ENCODE data around the gene CST11.

Gene CST11

DNA sequence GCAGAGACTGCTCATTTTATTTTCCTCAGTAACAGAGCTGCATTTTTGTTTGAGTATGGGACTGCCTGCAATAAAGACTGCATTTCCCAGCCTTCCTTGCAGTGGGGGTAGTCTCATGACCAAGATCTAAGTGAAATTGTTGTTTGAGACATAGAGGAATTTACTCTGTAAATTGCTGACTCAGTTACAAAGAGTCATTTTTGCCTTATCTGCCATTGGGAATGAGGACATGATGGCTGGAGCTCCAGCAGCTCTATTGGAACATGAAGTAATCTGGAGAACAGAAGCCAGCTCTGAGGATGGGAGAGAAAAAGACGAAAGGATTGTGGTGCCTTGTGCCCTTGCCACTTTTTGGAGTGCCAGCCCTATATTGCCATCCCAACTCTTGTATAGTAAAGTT is 2.1 kb upstream of the CST11 start:
- no peak for DNase-seq (ENCODE audit: extremely low read depth in 1 of 2, low read depth in 1 of 2)

DNA sequence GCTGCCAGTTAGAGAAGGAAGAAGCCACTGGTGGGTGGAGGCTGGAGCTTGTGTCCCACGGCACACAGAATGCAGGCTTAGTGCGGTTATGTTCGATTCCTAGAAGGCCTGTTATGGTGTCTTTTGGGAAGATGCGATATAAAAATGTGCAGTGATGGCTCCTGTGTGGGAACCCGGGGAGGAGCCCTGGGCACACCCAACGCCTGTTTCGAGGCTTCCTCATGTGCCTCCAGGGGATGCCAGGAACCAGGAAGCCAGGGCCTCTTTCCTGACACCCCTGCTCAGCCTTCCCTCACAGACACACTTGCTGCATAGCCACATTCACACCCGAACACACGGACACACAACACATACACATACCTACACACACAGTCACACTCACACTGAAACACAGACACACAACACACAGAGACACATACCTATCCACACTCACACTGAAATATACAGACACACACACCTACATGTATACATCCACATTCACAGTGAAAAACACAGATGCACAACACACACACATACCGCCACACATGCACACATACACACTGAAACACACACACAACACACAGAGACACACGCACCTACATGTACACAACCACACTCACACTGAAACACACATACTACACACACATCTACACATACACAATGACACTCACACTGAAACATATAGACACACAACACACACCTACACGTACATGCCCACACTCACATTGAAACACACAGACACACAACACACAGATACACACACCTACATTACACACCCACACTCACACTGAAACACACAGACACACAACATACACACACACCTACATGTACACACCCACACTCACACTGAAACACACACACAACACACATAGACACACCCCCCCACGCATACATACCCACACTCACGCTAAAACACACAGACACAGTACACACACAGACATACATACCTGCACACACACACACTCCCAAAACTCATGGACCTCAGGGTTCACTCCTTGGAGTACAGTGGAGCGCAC is 1.2 kb upstream of the CST11 start:
- no peak for DNase-seq (ENCODE audit: extremely low read depth in 1 of 2, low read depth in 1 of 2)

DNA sequence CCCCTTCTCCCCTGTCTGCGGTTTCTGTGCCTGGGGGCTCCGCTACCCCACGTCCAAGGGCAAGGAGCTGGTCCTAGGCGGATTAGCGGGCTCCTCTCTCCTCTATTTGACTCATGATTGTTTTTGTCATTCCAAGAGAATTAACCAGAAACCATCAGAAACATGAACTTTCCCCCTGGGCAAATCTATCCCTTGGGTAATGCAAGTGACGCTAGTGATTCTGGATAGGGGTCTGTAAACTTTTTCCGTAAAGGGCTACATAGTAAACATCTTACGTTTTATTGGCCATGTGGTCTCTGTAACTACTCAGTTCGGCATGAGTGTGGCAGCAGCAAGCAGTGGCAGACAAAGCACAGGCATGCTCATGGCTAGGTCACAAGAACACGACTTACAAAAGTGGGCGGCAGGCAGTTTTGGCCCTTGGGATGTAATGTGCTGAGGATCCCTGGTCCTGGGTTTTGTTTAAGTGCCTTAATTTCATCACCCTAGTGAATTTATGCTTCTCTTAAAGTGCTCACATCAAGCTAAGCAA is 654 bp downstream of the CST11 start:
- no peak for DNase-seq (ENCODE audit: extremely low read depth in 1 of 2, low read depth in 1 of 2)

DNA sequence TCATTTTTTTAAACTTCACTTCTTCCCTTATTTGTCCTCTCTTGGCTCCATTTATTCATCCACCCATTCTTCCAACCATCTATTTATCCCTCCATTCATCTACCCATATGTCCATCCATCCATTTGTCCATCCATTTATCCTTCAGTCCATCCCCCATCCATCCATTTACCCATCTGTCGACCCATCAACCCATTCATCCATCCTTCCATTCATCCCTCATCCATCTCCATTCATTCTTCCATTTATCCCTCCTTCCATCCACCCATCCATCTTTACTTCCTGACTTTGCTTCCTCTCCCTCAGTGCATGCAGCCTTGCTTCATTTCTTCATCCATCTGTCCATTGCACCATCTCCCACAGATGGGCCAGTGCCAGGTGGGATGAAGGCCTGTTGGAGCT is 1.8 kb downstream of the CST11 start:
- DNase-seq (ENCODE audit: extremely low read depth in 1 of 2, low read depth in 1 of 2) = no peak

DNA sequence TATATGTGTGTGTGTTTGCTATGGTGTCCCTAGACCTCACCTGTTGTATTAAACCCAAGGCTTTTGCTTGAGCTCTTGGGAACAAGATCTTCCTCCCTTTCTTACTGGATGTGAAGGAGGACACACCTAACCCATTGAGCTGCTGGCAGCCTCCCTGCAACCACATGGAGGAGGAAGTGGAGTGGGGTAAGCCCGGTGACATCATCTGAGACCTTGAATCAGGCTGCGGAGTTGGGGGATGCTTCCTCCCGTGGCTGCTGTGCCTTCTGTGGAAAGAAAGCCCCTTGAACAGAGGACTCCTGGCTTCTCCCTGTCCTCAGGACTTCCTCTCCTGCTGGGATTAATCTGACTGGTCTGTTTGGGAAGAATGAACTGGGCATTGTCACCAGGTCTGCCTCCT is 3.3 kb downstream of the CST11 start:
- no peak for DNase-seq (ENCODE audit: extremely low read depth in 1 of 2, low read depth in 1 of 2)

DNA sequence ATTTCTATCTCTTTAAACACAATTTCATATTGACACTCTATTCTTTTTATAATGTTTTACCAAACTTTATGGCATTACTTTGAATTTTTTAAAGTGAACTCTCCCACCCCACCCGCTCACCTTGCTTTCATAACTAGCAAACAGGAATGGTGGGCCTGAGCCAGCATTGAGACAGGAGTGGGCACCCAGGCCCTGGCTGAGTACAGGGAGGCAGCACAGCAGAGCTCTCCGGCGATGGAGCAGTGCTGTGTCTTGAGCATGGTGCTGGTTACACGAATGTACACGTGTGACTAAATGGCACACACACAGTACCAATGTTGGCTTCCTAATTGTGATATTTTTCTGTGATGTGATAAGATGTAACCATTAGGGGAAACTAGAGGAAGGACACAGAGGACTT is 4.5 kb downstream of the CST11 start:
- DNase-seq (ENCODE audit: extremely low read depth in 1 of 2, low read depth in 1 of 2) = no peak

DNA sequence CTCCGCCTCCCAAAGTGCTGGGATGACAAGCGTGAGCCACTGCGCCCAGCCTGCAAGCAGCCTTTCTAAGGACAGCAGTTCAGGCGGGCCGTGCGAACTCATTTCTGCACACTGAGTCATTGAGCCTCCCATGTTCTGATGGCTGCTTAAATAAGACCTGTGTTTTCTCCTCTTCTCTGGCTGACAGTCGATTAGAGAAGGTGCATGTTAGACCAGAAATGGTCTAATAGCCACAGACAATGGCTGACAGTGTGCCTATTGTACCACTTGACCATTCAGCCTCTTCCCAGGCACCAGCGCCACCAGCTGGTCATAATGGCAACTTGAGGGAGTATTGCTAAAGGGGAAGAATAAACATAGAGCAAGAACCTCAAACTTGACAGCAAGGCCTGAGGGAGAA is 6.2 kb downstream of the CST11 start:
- no peak for DNase-seq (ENCODE audit: extremely low read depth in 1 of 2, low read depth in 1 of 2)

DNA sequence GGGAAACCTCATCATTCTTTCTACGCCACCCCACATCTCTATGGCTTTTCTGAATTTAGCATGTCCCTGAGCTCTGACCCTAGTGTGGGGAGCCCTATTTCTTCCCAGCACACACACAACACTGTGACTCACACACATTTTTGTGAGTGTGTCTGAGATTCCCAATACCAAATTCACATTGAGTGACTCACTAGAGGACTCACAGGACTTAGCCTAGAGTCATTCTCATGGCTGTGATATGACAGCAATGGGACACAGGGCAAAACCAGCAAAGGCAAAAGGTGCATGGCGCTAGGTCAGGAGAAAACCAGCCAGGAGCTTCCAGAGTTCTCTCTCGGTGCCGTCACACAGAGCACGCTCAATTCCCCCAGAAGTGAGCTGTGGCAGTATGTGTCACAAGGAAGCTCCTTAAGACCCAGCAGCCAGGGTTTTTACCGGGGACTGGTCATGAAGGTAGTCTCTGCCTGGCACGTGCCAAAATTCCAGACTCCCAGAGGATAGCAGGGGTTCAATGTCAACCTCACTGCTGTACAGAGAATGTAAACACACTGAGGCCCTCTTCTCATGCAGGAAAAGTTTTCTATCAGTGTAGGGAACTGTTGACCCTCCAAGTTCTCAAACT is 7.0 kb downstream of the CST11 start:
- DNase-seq (ENCODE audit: extremely low read depth in 1 of 2, low read depth in 1 of 2) = no peak

DNA sequence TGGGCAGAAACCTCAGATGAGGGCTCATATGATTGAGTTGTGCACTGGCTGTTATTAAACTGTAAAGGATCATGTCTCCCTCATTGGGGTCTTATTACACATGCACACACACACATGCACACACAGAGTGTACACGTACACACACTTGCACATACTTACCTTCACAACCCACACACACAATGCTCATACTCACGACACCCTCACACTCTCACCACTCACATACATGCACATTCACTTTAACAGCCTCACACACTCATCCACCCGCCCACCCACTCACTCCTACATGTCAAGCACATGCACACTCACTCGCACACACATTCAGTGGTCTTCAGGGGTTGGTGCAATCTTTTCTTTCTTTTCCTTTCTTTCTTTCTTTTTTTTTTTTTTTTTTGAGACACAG is 7.8 kb downstream of the CST11 start:
- DNase-seq (ENCODE audit: extremely low read depth in 1 of 2, low read depth in 1 of 2) = no peak

DNA sequence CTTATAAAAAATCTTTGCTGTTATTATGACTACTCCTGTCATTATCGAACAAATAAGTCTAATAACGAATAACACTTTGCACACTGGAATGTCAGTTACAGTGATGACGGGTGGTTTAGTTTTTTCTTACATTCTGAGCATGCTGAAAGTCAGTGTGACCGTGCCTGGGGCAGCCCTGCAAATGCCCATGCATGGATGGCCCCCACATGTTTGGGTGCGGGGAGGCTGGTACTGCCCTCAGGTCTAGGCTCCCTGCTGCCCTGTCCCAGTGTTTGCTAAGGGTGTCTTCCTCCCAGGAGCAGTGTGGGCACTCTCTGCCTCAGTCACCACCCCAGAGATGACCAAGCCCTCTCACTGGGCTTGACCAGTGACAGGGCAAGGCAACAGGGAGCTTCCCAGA is 10.2 kb downstream of the CST11 start:
- no peak for DNase-seq (ENCODE audit: extremely low read depth in 1 of 2, low read depth in 1 of 2)

DNA sequence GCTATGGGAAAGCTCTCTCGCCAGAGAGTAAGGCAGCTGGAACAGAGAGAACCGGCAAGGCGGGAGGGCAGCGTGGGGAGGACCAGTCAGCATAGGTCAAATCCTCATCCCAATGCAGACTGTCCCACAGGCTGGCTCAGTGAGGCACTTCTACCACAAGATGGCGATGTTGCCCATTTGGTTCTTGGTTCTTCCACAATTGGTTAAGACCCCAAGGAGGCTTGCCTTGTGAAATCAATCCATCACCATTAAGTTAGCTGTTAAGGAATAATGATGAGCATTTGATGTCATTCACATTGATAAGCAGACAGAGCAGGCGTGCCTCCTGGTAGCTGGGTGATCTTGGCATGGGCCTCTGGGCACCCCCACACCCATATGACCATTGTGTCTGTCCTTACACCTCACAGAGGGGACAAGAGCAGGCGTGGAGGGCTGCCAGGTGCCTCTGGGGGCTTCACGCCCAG is 10.8 kb downstream of the CST11 start:
- peak in 1 of 2 donors; percentile 47 for DNase-seq (ENCODE audit: extremely low read depth in 1 of 2, low read depth in 1 of 2)

DNA sequence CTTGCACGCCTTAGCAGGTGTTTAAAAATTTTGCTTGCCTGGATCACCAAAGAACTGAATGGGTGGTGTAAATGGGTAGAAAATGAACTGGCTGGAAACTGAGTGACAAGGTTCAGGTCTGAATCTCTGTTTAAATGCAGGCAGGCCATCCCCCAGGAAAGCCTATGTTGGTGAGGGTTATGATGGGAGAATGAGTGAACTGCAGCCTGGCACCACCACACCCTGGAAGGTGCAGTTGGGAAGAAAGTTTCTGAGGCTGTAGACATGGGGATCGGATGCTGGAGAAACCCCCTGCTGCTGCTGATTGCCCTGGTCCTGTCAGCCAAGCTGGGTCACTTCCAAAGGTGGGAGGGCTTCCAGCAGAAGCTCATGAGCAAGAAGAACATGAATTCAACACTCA is 12.7 kb downstream of the CST11 start:
- DNase-seq (ENCODE audit: extremely low read depth in 1 of 2, low read depth in 1 of 2) = no peak

DNA sequence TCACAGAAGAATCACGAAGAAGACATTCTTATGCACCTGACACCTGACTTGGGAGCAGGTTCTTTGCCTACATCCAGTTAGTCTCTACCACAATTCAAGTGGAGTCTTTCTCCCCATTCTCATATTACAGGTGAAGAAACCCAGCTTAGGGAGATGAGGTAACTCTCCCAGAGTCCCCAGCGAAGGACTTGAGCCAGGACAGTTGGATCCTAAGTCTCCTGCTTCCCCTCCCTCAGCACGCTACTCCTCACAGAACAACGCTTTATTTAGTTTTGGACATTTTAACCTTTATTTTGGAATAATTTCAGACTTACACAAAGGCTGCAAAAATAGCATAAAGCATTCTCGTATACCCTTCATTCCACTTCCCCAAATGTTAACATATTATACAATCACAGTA is 14.0 kb downstream of the CST11 start:
- no peak for DNase-seq (ENCODE audit: extremely low read depth in 1 of 2, low read depth in 1 of 2)

DNA sequence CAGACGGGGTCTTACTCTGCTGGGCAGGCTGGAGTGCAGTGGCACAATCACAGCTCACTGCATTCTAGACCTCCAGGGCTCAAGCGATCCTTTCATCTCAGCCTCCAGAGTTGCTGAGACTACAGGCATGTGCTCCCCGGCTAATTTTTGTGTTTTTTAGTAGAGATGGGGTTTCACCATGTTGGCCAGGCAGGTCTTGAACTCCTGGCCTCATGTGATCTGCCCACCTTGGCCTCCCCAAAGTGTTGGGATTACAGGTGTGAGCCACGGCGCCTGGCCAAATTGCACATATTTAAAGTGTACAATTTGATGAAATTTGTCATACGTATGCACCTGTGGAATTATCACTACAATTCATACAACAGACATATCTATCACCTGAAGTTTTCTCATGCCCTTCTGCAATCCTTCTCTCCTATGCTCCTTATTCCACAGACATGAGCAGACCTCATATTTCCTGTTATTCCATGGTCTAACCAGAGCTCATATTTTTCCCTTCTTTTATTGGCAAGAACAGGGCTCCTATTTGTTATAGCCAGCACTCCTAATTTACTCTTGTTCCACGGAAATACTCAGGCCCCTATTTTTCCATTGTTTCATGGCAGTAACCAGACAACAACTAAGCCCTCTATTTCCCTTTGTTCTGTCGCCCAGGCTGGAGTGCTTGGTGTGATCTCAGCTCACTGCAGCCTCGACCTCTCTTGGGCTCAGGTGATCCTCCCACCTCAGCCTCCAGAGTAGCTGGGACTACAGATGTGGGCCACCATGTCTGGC is 15.4 kb downstream of the CST11 start:
- no peak for DNase-seq (ENCODE audit: extremely low read depth in 1 of 2, low read depth in 1 of 2)

DNA sequence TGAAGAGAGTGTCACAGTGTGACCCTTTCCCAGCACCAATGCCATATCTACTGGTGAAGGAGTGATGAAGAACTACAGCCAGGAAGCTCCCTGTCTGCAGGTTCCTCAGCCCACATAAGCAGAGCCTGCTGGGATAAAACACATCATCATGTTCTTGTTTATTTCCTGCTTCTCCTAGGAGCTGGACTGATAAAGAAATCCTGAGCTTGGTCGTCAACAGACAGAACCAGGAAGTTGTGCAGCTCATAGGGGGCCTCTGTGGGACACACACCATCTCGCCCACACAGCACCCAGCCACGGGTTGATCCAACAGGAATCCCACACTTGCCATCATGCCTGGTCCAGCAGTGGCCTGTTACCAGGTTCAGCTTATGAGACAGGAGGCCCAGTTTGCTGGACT is 16.0 kb downstream of the CST11 start:
- DNase-seq (ENCODE audit: extremely low read depth in 1 of 2, low read depth in 1 of 2) = no peak

DNA sequence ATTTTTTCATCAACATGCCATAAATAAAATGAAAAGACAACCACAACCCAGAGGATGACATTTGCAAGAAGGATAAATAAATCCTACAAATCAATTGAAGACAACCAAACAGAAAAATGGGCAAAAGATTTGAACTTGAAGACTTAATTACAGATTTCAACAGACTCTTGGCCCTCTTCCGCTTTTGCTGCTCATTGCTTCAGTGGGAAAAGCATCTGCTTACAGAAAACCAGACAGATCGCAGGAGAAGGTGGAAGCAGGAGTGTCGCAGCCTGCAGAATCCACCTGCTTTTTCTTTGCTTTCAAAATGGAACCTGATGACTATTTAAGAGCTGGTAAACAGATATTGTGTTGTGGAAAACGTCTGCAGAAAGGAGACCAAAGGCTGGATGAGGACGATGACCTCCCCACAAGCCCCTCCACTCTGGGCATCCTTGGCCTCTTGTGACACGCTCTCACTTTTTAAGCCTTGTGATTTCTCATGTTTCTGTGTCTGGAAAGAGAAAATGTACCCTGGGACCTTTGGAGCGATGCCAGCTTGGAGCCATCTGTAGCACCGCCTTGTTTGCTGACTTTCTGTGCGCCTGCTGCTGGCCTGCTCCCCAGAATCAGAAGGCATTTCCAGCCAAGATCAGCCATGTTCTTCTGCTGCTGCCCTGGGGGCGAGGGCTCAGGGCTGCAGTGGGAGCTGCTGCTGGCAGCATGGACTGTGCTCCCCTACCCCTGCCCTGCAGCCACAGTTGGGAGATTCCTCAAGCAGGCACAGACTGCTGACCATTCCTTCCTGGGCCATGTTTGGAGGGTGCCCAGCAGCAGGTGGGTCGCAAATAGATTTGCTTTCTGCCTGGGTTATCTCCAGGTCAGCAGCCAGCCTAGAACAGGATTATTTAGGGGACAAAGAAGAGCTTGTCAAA is 16.8 kb downstream of the CST11 start:
- no peak for DNase-seq (ENCODE audit: extremely low read depth in 1 of 2, low read depth in 1 of 2)

DNA sequence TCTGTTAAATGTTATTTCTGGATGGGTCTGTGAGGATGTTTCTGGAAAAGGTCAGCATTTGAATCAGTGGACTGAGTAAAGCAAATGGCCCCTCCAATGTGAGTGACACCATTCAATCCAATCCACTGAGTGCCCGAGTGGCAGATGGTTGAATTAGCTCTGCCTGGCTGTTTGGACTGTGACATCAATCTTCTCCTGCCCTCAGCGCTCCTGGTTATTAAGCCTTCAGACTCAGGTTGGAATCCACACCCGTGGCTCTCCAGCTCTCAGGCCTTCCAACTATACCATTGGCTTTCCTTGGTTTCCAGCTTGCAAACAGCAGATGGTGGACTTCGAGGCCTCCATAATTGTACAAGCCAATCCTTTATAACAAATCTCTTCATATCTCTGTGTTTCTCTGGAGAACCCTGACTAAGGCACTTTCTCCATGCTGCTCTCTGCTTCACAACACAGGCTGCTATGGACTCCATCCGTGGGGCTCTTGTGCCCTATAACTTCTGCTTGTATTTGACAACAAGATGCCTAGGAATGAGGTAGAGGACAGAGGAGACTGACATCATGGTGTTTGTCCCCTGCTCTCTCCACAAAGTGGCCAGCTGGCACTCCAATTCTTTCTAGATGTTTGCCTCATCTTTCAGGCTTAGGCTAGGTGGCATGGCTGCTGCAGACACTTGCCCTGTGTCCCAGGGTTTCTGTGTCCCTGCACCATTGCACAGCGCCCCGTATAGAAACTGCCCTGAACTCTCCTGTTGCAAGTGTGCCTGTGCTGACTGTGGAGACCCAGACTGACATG is 18.0 kb downstream of the CST11 start:
- no peak for DNase-seq (ENCODE audit: extremely low read depth in 1 of 2, low read depth in 1 of 2)

DNA sequence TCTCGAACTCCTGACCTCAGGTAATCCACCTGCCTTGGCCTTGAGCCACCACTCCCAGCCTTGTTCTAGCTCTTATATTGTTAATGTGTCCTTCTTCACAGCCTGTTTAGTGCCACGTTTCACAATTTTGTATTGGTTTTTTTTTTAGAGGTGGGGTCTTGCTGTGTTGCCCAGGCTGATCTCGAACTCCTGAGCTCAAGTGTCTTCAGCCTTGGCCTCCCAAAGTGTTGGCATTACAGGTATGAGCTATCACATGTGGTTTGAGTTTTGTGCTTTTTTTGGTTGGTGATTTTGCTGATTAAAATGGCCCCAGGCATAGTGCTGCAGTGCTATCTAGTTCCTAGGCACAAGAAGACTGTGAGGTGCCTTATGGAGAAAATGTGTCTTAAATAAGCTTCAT is 19.0 kb downstream of the CST11 start:
- DNase-seq (ENCODE audit: extremely low read depth in 1 of 2, low read depth in 1 of 2) = no peak

DNA sequence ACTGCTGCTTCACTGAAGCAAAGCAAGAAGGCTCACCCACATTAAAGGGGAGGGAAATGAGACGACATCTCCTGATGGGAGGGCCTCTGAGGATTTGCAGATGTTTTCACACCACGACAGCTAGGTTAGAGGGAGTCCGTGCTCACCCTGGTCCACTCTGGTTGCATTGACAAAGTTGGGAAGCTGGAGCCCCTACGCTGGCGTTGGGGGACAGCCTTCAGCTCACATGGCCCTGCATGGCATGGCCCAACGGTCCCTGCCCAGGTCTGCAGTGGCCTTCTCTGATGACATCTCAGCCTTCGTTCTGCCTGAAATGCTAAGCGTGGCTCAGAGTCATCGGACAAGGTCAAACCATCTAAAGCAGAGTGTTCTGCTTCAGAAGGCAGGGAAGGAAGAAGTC is 27.5 kb downstream of the CST11 start:
- DNase-seq (ENCODE audit: extremely low read depth in 1 of 2, low read depth in 1 of 2) = no peak
